Kidney tubule cell (primary cell): Measurements from ENCODE around the gene PSMB11.

Experiments
- DNase-seq: peaks from one replicate; pipeline ENCODE4 v3.0.0-alpha.2; 2018; ENCODE audit warnings: low spot score

PSMB11 gene

DNA sequence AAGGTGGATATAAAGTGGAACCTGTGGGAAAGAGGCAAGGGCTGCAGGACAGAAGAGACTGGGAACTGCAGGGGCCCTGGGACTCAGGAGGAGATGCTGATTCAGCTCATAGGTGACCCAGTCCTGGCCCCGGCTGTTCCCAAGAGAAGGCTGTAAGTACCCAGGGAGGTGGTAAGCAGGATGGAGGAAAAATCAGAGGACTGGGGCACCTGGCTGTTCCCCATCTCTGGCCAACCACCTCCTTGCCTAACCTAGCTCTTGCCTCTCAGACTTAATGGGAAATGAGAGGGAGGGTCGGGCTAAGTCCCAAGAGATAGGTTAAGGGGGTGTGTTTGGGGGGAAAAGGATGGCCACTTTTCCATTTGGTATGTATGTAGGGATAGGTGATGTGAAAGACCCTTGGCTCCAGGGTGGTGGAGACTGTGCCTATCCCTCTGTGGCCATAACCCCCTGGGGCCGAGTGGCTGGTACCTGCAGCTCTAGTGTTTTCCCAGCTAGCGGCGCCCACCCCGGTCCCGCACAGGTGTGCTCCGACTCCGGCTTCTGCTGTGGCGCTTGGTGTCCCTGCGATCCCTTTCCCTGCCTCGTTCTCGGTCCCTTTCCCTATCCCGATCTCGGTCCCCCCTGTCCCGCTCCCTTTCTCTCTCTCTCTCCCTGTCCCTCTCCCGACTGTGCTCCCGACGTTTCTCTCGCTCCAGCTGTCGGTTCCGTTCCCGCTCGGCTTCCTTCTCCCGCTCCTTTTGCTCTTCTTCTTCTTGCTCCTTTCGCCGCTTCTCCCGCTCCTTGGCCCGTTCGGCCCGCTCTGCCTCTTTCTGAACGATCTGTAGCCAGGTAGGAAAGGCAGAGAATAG, 16.9 kb downstream of the PSMB11 start:
- DNase-seq = no peak

GRCh38 chr14:23060536-23061260, 18.7 kb downstream of the PSMB11 start:
- DNase-seq = no peak

DNA sequence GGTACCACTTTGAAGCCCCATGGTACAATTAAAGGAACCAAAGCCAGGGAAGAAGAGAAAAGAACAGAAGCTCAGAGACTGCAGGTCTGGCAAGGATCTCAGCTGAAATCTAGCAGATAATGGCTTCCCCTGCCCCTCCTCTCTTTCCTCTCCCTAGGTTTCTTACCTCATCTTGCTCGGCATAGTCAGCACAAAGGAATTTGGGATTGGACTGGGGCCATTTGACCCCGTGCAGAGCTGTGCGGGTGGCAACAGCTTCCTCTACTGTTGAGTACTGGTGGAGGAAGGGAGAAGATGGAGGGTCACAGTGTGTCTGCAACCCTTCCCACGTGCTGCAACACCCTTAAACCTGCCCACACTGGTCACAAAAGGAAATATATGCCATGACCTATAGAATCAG, 20.0 kb downstream of the PSMB11 start:
- peak; percentile 95 for DNase-seq

DNA sequence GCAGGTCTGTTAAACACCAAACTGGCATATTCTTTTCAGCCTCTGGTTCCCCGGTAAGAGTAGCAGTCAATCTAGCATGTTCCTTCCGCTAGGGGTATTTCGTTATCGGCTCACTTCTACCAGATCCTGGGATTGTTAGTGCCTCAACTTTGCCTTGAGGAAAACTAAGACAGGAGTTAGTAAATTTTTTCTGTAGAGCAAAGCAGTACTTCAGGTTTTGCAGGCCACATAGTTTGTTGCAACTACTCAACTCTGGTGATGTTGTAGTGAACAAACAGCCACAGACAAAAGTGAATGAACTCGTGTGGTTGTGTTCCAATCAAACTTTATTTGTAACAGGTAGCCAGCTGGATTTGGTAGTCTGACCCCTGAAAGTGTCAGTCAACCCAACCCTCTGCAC, 21.6 kb downstream of the PSMB11 start:
- no peak for DNase-seq

DNA sequence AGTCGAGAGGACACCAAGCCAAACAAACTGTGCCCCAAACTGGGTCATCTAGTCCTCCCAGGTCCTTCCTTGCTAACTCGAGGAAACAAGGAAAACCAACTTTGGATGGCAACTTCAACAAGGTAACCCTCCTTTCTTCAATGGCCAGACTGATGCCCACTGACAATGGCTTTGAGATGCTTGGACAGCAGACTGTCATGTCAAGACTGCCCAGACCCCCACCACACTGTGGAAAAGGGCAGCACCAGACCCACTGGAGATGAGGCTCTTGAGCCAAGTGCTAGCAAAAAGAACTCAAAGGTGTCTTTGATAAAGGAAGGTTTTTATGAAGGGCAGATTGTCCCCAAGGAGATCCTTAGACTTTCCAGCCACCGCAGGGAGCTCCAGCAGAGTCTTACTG, 24.4 kb downstream of the PSMB11 start:
- no peak for DNase-seq

DNA sequence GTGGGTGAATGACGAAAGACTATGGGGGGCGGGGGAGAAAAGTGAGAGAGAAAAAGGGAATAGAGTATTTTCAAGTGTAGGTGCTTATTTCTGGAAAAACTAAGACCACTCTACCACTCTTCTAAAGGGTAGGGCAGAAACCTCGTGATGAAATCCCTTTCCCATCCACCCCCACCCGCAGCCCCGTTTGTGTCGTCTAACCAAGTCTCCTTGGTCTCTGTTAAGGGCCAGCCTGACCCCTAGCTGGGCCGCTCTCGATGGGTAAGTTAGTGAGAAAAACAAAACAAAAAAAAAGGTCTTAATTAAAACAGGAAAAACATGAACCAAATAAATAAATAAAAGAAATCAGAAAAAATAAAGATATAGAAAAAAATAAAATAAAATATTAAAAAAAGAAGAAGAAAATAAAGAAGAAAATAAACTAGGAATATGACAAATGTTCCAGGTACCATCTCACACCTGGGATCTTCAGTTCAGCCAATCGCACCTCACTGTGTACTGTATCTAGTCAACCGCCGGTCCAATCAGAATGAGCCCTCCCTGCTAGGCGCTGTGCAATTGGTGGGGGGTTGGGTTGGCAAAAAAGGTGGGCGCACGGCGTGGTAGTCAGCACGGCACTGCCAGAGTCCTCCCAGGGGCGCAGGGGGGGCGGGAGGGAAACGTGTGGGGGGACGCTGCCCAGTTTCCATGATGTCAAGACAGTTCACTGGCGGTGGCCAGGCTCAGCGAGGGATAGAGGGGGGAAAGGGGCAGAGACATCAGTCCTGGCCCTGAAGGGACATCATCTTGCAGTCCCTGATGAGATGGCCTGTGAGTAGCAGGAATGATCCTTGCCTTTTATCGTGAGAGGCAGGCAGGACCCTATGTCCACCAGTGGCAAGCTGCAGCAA, 25.1 kb downstream of the PSMB11 start:
- no peak for DNase-seq

- no peak for DNase-seq
Observed at GRCh38 chr14:23067847-23068788, 26.1 kb downstream of the PSMB11 start.

DNA sequence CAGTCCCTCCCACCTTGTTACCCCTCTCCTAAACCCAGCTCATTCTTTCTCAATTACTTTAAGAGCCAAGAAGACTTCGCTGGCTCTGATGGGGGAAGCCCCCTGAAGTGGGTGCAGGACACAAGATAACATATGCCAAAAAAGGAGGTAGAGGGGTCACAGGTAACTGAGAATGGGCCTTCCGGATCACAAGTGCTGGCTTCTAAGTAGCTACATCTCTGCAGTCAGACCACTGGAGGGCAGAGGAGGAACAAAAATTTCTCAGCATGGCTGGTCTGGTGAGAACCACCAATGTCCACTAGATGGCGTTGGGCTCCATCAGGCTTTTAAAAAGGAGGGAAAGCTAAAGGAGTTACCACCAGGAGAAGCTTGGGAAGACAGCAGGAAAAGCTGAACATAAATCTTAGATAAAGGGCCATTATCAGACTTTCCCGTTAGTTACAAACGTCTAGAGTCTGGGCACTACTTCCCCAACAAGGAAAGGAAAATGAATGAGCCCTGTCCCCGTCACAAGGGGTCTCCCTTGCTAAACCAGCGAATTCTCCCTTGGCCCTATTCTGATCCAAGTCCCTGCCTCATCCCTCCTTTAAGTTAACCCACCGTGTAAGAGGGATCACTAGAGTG, 26.9 kb downstream of the PSMB11 start:
- DNase-seq = peak; percentile 92

GRCh38 chr14:23069413-23069806, 27.4 kb downstream of the PSMB11 start:
- no peak for DNase-seq

DNA sequence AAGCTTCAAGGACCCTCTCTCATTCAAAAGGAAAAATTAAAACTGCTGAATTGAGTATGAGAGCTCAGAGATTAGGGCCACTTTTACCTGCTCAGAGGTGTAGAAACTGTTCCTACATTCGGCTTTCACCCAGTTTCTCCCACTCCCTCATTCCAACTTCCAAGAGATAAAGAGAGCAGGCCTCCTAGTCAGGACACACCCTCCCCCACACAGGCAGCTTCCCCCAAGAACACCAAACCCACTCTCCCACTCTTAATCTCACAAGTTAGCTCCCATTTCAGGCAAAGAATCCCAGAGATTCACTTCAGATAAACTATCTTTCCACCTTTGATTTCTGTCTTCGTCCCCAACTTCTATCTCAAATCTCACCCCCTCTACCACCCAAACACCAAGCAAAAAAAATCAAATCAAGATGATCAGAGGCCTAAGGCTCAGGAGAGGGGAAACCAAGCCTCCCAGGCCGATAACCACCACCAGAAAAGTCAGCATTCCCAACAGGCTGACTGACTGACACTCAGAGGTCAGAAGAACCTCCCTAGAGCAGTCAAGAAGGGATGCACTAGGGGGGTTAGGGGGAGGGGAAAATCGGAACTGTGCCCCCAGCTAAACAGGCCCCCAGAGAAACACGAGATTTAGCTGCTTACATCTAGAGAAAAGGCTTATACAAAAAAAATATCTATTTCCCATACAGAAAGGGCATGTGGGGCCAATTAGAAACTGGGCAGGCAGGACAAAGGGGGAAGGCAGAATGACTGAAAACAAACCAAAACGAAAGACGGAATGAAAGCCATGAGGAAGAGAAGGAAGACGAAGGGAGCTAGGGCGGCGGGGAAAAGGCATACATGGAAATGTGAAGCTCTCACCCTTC, 28.5 kb downstream of the PSMB11 start:
- no peak for DNase-seq

GRCh38 chr14:23071244-23071920, 29.4 kb downstream of the PSMB11 start:
- DNase-seq = peak; percentile 90

- peak; percentile 34 for DNase-seq
Observed at GRCh38 chr14:23071921-23072539, 30.0 kb downstream of the PSMB11 start.

- no peak for DNase-seq
Observed at GRCh38 chr14:23074906-23075305, 32.9 kb downstream of the PSMB11 start.

GRCh38 chr14:23076785-23077408, 34.9 kb downstream of the PSMB11 start:
- peak; percentile 43 for DNase-seq

GRCh38 chr14:23077962-23078361, 36.0 kb downstream of the PSMB11 start:
- DNase-seq = no peak

DNA sequence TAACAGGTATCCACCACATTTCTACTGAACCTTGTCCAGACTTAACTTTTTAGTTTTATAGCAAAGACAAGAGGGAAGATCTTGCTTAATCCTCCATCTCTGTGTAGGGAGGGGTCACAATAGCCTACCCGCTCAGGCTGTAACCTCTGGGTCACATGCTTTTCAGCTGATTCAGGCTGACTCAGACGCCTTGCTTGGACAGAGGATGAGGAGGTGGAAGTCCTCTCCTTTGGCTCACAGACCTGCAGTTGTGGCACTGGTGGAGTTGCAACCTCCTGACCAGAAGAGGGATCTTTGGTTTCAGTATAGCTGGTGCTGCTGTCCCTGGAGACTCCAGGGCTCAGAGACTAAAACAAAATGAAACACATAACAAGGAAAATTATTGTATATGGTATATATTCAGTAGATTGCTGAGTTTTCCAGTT, 36.7 kb downstream of the PSMB11 start:
- peak; percentile 95 for DNase-seq

- DNase-seq = peak; percentile 28
Observed at GRCh38 chr14:23079716-23080115, 37.7 kb downstream of the PSMB11 start.

DNA sequence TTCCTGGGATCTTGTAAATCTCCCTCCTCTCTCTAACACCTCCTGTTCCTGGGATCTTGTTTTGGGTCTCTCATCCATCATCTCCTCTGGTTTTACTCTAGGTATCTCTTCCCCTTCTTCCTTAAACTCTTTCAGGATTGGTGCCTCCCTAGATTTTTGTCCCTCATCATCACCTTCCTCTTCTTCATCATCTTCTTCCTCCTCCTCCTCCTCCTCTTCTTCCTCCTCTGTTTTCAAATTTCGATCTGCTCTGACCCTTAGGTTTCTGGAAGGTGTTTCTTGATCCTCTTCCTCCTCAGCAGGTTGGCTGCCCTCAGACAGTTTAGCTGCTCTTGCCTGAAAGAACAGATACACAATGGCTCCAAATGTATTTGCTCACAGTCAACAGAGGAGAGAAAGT, 38.5 kb downstream of the PSMB11 start:
- no peak for DNase-seq
